Epithelial cell of esophagus (primary cell): ENCODE measurements around the gene MRPL33.

Experiments
- DNase-seq: peaks from one replicate; pipeline ENCODE4 v3.0.0; 2010; ENCODE audit warnings: low read depth
- H3K4me3 ChIP-seq: 2 replicates; pipeline ENCODE4 v1.5.1; 2011; ENCODE audit warnings: mild to moderate bottlenecking, low read length, control low read depth
- CTCF ChIP-seq: IDR thresholded peaks from 2 replicates; pipeline ENCODE4 v1.5.1; 2011; ENCODE audit warnings: low read depth, mild to moderate bottlenecking, low read length, control low read depth, inconsistent platforms; ENCODE audit not compliant: insufficient read depth; ENCODE audit errors: missing control alignments

Gene MRPL33

GRCh38 chr2:27728081-27728858 is 43.2 kb upstream of the MRPL33 start:
- no peak for DNase-seq
- TF ChIP-seq CTCF: no peak
- no peak overlapping the region for H3K4me3 ChIP-seq

DNA sequence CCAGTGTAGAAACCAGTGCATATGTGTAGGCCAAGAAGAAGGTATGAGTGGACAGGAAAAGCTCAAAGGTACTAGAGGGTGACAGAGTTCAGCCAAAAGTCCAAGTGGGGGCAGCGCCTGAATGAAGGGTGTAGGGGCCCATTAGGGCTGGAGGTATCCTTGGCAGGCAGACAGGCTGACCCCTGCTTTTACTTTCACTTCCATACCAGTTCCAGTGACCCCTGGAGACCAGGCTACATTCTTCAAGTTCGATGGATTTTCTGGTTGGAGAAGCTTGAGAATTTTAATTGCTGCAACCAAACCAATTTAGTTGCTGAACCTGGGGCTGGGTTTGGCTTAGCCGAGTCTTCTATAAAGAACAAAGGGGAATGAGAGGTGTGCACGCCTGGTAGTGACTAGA is 42.3 kb upstream of the MRPL33 start:
- no peak overlapping the region for H3K4me3 ChIP-seq
- TF ChIP-seq CTCF: no peak
- no peak for DNase-seq

DNA sequence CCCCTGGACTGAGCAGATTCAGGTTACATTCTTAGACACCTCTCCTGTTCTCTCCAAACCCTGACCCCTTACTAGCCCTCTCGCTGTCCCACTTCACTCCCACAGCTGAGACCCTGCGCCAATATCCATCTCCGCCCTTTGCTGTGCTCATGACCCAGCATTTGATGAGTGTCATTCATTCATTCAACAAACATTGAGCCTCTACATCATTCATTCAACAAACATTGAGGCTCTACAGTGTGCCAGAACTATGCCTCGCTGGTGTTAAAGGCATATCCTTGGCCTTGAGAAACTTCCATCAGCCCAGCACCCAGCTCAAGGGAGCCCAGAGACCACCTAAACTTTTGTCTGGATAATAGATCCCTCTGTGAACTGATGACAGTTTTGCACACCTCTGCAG is 41.9 kb upstream of the MRPL33 start:
- no peak overlapping the region for H3K4me3 ChIP-seq
- no peak for TF ChIP-seq CTCF
- DNase-seq: no peak

- DNase-seq: no peak
- TF ChIP-seq CTCF: no peak
- no peak overlapping the region for H3K4me3 ChIP-seq
Observed at GRCh38 chr2:27730261-27730662, 41.3 kb upstream of the MRPL33 start.

DNA sequence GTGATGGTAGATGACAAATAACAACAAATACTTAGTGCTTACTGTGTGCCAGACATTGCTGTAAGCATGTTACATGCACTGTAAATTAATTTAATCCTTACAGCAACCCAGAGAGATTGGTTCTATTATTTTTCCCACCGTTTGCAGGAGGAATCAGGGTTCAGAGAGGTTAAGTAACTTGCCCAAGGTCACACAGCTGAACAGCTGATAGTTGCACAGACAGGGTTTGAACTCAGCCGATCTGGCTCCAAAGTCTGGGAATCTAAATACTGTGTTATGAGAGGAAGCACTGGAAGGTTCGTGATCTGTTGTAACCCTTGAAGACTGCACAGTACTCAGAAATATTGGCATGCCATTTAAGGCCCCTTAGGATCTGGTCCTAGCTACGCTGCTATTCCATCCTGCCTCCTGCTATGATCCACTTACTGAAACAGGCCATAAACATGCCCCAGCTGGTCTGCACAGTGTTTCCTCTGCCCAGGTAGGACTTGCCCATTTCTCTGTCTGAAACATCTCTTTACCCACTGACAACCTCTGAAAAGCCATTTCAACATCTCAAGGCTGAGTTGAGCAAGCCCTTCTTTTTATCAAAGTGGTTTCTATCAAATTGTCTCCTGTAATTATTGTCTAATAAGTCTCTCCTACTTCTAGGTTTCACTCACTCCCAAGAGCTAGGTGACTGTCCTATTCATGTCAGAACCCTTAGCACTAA is 40.4 kb upstream of the MRPL33 start:
- DNase-seq: peak; percentile 97
- no peak for TF ChIP-seq CTCF

GRCh38 chr2:27734305-27734704 is 37.2 kb upstream of the MRPL33 start:
- H3K4me3 ChIP-seq: no peak overlapping the region
- TF ChIP-seq CTCF: no peak
- no peak for DNase-seq

More for the DNA sequence above, 40.4 kb upstream of the MRPL33 start:
- no peak overlapping the region for H3K4me3 ChIP-seq

DNA sequence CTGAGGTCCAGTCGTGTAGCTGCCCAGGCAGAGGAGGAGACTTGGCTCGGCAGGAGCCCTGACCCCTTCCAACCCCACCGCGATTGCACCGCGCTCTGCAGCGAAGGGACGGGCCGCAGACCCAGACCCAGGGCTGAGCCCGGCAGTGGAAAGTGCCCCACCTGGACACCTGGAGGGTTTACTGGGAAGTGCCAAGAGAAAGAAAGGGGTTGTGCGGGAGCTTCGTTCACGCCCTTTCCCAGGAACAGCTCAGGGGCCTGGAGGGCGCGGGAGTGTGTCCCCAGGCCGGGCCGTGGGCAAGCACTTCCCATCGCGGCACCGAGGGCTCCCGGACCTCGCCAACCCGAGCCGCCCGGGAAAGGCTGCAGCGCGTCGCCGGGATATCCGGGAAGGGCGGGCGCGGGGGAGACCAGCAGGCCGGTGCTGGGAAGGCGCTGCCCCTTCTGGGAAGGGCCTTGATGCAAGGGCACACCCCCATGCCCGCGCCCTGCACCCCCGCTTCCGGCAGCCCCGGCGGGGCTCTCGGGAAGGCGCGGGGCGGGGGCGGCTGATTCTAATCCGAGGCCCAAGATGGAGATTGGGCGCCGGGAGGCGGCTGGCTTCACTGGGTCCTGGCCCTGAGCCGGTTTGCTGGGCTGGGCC is 36.1 kb upstream of the MRPL33 start:
- H3K4me3 ChIP-seq: peak overlapping the region; percentile 27
- no peak for TF ChIP-seq CTCF
- DNase-seq: peak; percentile 67
